GM12878 (cell line): ENCODE data around the gene MDN1. TPM values are rescaled to one million over a fixed set of nuclear protein-coding genes. Genes with fewer than 3 reads are reported as not detected.

Experiments used
- ZNF687 ChIP-seq: fragments of 450-650 bp; IDR thresholded peaks from 2 replicates; pipeline ENCODE4 v1.6.1; 2017; ENCODE audit warnings: mild to moderate bottlenecking, moderate library complexity
- polyA plus RNA-seq, 11 experiments: library from polyadenylated mRNA; depleted of rRNA in 4 of 11; unstranded in 6 of 11; stranded (reverse) in 5 of 11; fragments of >200 nt; fragmentation: Nextera tagmentation in 4 of 11; fragmentation: Illumina TruSeq in 1 of 11; extraction: Ambion mirVana in 4 of 11; extraction: Trizol in 1 of 11; gene quantifications; 1 replicate in 1 of 11; 2 replicates in 10 of 11; pipeline versions ENCODE4 v1.2.1 to v1.2.3, GENCODE V29; 2011 to 2016; ENCODE audit warnings: inconsistent platforms in 2 of 11, missing spikeins in 2 of 11, low read depth in 1 of 11
- small RNA-seq: library from RNA; depleted of rRNA; stranded (forward); fragments of <200 nt; gene quantifications from one replicate; pipeline ENCODE3, GENCODE V24; 2014
- total RNA-seq, 4 experiments: library from RNA; depleted of rRNA in 3 of 4; stranded (reverse); fragments of >200 nt in 3 of 4; fragmentation: Illumina TruSeq in 1 of 4; extraction: Trizol in 1 of 4; gene quantifications; 2 replicates each; pipeline versions ENCODE4 v1.2.1 to v1.2.3, GENCODE V29; 2013 to 2021

Gene MDN1
- total and polyA plus RNA-seq, 10 of the 15 experiments (the other 5 are each of a cell fraction or from before 2014, with no cell fraction given), result 14.3 to 50.1 (median 22.1) TPM

DNA sequence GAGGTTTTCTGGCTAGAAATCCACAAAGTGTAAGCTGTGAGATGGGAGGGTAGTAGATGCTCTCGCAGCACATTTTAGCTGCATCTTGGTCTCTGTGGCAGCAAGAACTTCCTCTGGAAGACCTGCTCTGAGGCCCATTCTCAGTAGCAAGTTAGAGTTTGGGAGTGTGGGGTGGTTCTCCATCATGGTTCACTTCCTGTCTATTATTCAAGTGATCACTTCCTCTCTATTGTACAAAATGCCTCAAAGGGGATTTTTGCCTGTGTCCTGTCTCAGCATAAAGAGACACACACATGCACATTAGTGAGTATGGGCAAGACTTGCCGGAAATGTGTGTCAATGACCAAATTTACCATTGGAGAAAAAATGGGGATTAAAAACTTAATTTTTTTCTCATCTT lies 223.5 kb downstream of the MDN1 start (continued):
- TF ChIP-seq ZNF687, result peak; percentile 63

Small RNA genes lying within 50 kb of the gene (small RNA-seq; reads per million reads assigned to genes)
- not detected for gene DNAJC19P6
- gene RF00019, result not detected

Other genes starting within 250 kb of the MDN1 start
- gene LYRM2, start 181.0 kb downstream of the MDN1 start, total RNA-seq (2014; rRNA removed), result 15.5 and 17.2 TPM in 2 replicates
- gene LYRM2, start 181.0 kb downstream of the MDN1 start, total RNA-seq (2014; rRNA removed; fragmentation: Illumina TruSeq; extraction: Trizol), result 18.8 and 20.6 TPM in 2 replicates
- gene LYRM2, start 181.0 kb downstream of the MDN1 start, total RNA-seq (2021), result 23.6 and 25.1 TPM in 2 replicates
- 33.8 and 62.2 TPM in 2 replicates for gene LYRM2, start 181.0 kb downstream of the MDN1 start, polyA plus RNA-seq (2011; rRNA removed)
- gene LYRM2, start 181.0 kb downstream of the MDN1 start, polyA plus RNA-seq (2014; fragmentation: Illumina TruSeq; extraction: Trizol), result 27.9 and 40.8 TPM in 2 replicates
- gene LYRM2, start 181.0 kb downstream of the MDN1 start, polyA plus RNA-seq (2014; fragmentation: Nextera tagmentation; extraction: Ambion mirVana), result 10 to 100 TPM; 57.1 to 75.0 TPM
- gene LYRM2, start 181.0 kb downstream of the MDN1 start, polyA plus RNA-seq (2014; rRNA removed), result 14.9 and 18.5 TPM in 2 replicates
- 10 to 100 TPM; 52.5 to 57.9 TPM for gene LYRM2, start 181.0 kb downstream of the MDN1 start, polyA plus RNA-seq (2016; fragmentation: Nextera tagmentation; extraction: Ambion mirVana)
- 13.3 and 15.3 TPM in 2 replicates for gene CASP8AP2, start 10.1 kb upstream of the MDN1 start, total RNA-seq (2014; rRNA removed)
- gene CASP8AP2, start 10.1 kb upstream of the MDN1 start, total RNA-seq (2014; rRNA removed; fragmentation: Illumina TruSeq; extraction: Trizol), result 27.3 and 28.6 TPM in 2 replicates
- 18.0 and 18.7 TPM in 2 replicates for gene CASP8AP2, start 10.1 kb upstream of the MDN1 start, total RNA-seq (2021)
- 12.0 and 18.8 TPM in 2 replicates for gene CASP8AP2, start 10.1 kb upstream of the MDN1 start, polyA plus RNA-seq (2011; rRNA removed)
- gene CASP8AP2, start 10.1 kb upstream of the MDN1 start, polyA plus RNA-seq (2014; fragmentation: Illumina TruSeq; extraction: Trizol), result 18.8 and 24.3 TPM in 2 replicates
- gene CASP8AP2, start 10.1 kb upstream of the MDN1 start, polyA plus RNA-seq (2014; fragmentation: Nextera tagmentation; extraction: Ambion mirVana), result 10 to 100 TPM; 12.1 to 15.5 TPM
- gene CASP8AP2, start 10.1 kb upstream of the MDN1 start, polyA plus RNA-seq (2014; rRNA removed), result 10.0 and 11.1 TPM in 2 replicates
- 10 to 100 TPM; 28.7 TPM for gene CASP8AP2, start 10.1 kb upstream of the MDN1 start, polyA plus RNA-seq (2016; fragmentation: Nextera tagmentation; extraction: Ambion mirVana)
- not detected in 2 replicates for gene GJA10, start 74.7 kb upstream of the MDN1 start, total RNA-seq (2014; rRNA removed)
- not detected in 2 replicates for gene GJA10, start 74.7 kb upstream of the MDN1 start, total RNA-seq (2014; rRNA removed; fragmentation: Illumina TruSeq; extraction: Trizol)
- gene GJA10, start 74.7 kb upstream of the MDN1 start, total RNA-seq (2021), result not detected in 2 replicates
- not detected in 2 replicates for gene GJA10, start 74.7 kb upstream of the MDN1 start, polyA plus RNA-seq (2011; rRNA removed)
- gene GJA10, start 74.7 kb upstream of the MDN1 start, polyA plus RNA-seq (2014; fragmentation: Illumina TruSeq; extraction: Trizol), result not detected in 2 replicates
- not detected for gene GJA10, start 74.7 kb upstream of the MDN1 start, polyA plus RNA-seq (2014; fragmentation: Nextera tagmentation; extraction: Ambion mirVana)
- gene GJA10, start 74.7 kb upstream of the MDN1 start, polyA plus RNA-seq (2014; rRNA removed), result not detected in 2 replicates
- not detected for gene GJA10, start 74.7 kb upstream of the MDN1 start, polyA plus RNA-seq (2016; fragmentation: Nextera tagmentation; extraction: Ambion mirVana)